Measurements from ENCODE around the gene LRP11. TPM values are rescaled to one million over a fixed set of nuclear protein-coding genes. Genes with fewer than 3 reads are reported as not detected.

The LRP11 gene
- total and polyA plus RNA-seq, 12 donors, result 2.6 to 65.1 (median 42.4) TPM

DNA sequence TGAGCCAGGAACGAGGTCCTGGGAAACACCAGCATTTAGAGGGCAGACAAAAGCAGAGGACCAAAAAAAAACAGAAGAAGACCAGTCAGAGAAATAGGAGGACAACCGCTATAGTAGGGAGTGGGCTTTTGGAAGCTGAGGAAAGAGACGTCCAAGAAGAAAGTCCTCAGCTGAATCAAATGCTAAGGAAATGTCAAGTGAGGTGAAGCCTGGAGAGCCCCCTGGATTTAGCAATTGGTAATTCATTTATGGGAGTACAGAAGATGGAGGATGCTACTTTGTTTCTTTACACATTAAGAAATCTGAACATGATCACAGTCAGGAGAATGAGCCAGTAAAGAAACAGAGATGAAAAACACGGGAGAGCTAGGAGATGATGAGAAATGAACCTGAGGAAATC is 41.1 kb downstream of the LRP11 start:
- Histone ChIP-seq H3K4me3 (no peak overlapping the region), H3K36me3 (replicated peaks in 1 of 2) (peaks cover 0 to 13% of the 10 kb centered on the region in 2 donors), H3K27me3 (no peaks in the 10 kb centered on the region), H3K27ac (no peak overlapping the region), H3K9me3 (replicated peaks in 1 of 3) (no peaks in the 10 kb centered on the region), H3K4me1 (replicated peaks in 1 of 2) (no peaks in the 10 kb centered on the region)
- 87 to 91% (median 88%) methylated on average over 4 of the region's 4 CpGs for WGBS, 4 donors
- no peak for DNase-seq
- intact Hi-C loops (cut with DNase I), result loop anchor here in 1 of 2 donors (10.0 kb wide), 1 partner anchor 88 kb away; no protein-coding TSS in a partner anchor
- TF ChIP-seq POLR2A (IDR thresholded peaks at IDR 0.05), result no peak
- TF ChIP-seq, protein P1, sequence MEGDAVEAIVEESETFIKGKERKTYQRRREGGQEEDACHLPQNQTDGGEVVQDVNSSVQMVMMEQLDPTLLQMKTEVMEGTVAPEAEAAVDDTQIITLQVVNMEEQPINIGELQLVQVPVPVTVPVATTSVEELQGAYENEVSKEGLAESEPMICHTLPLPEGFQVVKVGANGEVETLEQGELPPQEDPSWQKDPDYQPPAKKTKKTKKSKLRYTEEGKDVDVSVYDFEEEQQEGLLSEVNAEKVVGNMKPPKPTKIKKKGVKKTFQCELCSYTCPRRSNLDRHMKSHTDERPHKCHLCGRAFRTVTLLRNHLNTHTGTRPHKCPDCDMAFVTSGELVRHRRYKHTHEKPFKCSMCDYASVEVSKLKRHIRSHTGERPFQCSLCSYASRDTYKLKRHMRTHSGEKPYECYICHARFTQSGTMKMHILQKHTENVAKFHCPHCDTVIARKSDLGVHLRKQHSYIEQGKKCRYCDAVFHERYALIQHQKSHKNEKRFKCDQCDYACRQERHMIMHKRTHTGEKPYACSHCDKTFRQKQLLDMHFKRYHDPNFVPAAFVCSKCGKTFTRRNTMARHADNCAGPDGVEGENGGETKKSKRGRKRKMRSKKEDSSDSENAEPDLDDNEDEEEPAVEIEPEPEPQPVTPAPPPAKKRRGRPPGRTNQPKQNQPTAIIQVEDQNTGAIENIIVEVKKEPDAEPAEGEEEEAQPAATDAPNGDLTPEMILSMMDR (IDR thresholded peaks at IDR 0.05), result no peak

DNA sequence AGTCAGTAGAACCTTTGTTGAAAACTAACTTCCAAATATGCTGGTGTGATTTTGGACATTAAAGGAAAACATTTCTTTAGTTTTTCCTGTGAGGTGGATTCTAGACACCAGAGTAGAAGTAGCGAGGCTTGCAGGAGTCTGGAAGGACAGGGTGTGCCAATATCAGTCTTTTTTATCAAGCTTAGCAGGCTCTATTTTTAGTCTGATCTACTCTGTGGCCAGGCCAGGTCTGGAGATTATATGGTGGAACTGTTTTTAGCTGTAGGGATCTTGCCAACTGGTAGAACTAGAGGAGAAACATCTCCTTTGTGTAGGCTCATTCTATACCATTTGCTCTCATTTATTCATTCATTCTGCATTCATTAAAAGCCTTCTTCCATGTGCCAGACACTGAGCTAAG is 42.7 kb downstream of the LRP11 start:
- TF ChIP-seq, protein P1 (IDR thresholded peaks at IDR 0.05), result no peak
- no peak for TF ChIP-seq POLR2A (IDR thresholded peaks at IDR 0.05)
- no peak for DNase-seq
- H3K4me3 ChIP-seq, result no peak overlapping the region
- H3K9me3 ChIP-seq (replicated peaks in 1 of 3), result no peaks in the 10 kb centered on the region
- H3K27me3 ChIP-seq, result no peaks in the 10 kb centered on the region
- intact Hi-C loops (cut with DNase I), result loop anchor here in 1 of 2 donors (10.0 kb wide), 1 partner anchor 87 kb away; no protein-coding TSS in a partner anchor
- no peaks in the 10 kb centered on the region for H3K4me1 ChIP-seq (replicated peaks in 1 of 2)
- 76 to 94% (median 82%) methylated on average over 1 of the region's 1 CpG for WGBS, 4 donors
- H3K36me3 ChIP-seq (replicated peaks in 1 of 2), result peaks cover 0 to 13% of the 10 kb centered on the region in 2 donors
- no peak overlapping the region for H3K27ac ChIP-seq

DNA sequence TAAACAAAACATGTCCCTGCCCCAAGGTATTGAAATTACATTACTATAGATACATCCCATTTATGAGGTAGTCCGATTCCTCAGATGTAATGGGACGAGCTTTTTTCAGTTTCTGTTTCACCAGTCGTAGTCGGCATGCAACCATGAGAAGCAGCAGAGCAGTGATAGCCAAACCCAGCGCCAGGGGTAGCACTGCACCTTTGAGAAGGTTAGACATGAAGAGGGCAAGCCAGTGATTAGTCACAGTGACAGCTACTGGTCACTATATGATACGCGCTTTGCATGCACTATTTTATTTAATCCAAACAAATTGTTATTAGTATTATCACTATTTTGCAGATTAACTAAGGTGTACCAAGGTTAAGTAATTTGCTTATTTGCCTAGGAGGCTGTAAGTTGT is 43.7 kb downstream of the LRP11 start:
- H3K4me3 ChIP-seq, result no peak overlapping the region
- DNase-seq, result no peak
- TF ChIP-seq, protein P1 (IDR thresholded peaks at IDR 0.05), result no peak
- TF ChIP-seq POLR2A (IDR thresholded peaks at IDR 0.05), result no peak
- no peaks in the 10 kb centered on the region for H3K27me3 ChIP-seq
- 91 to 98% (median 95%) methylated on average over 7 of the region's 7 CpGs for WGBS, 4 donors
- no peaks in the 10 kb centered on the region for H3K4me1 ChIP-seq (replicated peaks in 1 of 2)
- no peaks in the 10 kb centered on the region for H3K9me3 ChIP-seq (replicated peaks in 1 of 3)
- H3K27ac ChIP-seq, result no peak overlapping the region
- peaks cover 0 to 8% of the 10 kb centered on the region in 2 donors for H3K36me3 ChIP-seq (replicated peaks in 1 of 2)
- intact Hi-C loops (cut with DNase I), result loop anchor here in 1 of 2 donors (10.0 kb wide), 1 partner anchor 86 kb away; no protein-coding TSS in a partner anchor

DNA sequence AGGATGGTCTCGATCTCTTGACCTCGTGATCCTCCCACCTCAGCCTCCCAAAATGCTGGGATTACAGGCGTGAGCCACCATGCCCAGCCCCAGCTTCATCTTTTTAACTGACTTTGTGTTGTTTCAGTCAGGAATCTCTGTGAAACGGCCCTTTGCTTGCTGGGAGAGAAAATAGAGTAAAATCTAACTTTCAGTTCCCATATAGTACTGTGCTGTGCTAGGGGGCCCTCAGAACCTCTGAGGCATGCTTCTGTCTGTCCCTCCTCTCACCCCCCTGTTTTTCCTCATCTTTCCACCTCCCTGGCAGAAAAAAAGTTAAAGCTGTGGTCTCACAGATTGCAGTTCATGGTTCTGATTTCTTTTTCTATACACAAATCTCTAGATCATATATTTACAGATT is 48.4 kb downstream of the LRP11 start:
- no peaks in the 10 kb centered on the region for H3K27me3 ChIP-seq
- H3K4me1 ChIP-seq (replicated peaks in 1 of 2), result no peaks in the 10 kb centered on the region
- intact Hi-C loops (cut with DNase I), result no loop called here
- H3K27ac ChIP-seq, result no peak overlapping the region
- WGBS, 4 donors, result 86 to 95% (median 92%) methylated on average over 2 to 4 of the region's 4 CpGs
- H3K9me3 ChIP-seq (replicated peaks in 1 of 3), result no peaks in the 10 kb centered on the region
- TF ChIP-seq POLR2A (IDR thresholded peaks at IDR 0.05), result no peak
- TF ChIP-seq, protein P1 (IDR thresholded peaks at IDR 0.05), result no peak
- no peak for DNase-seq
- H3K4me3 ChIP-seq, result no peak overlapping the region
- H3K36me3 ChIP-seq (replicated peaks in 1 of 2), result peaks cover 0 to 10% of the 10 kb centered on the region in 2 donors

All from adrenal gland (tissue), 12 donors.